GM19372 (cell line): ENCODE data around the gene SPRING1.

Source experiments
- ATAC-seq: cut with Tn5 transposase; IDR thresholded peaks from one replicate; pipeline ENCODE4 v1.9.1; 2021; ENCODE audit warnings: mild to moderate bottlenecking, low read depth, moderate library complexity; ENCODE audit not compliant: unreplicated experiment

The SPRING1 gene

GRCh38 chr12:116710370-116711150 lies 27.3 kb downstream of the SPRING1 start:
- ATAC-seq = no peak

- ATAC-seq = no peak
Measured at GRCh38 chr12:116709768-116710167, 28.1 kb downstream of the SPRING1 start.

- no peak for ATAC-seq
Measured at GRCh38 chr12:116708826-116709756, 28.8 kb downstream of the SPRING1 start.

- no peak for ATAC-seq
Measured at GRCh38 chr12:116707751-116708150, 30.1 kb downstream of the SPRING1 start.

- peak; percentile 56 for ATAC-seq
Measured at GRCh38 chr12:116703214-116703795, 34.6 kb downstream of the SPRING1 start.

- ATAC-seq = no peak
Measured at GRCh38 chr12:116701432-116701831, 36.4 kb downstream of the SPRING1 start.

GRCh38 chr12:116700066-116700465 lies 37.8 kb downstream of the SPRING1 start:
- no peak for ATAC-seq

GRCh38 chr12:116698554-116699075 lies 39.3 kb downstream of the SPRING1 start:
- ATAC-seq = no peak

- no peak for ATAC-seq
Measured at GRCh38 chr12:116698116-116698515, 39.8 kb downstream of the SPRING1 start.

GRCh38 chr12:116697716-116698115 lies 40.2 kb downstream of the SPRING1 start:
- ATAC-seq = no peak

- ATAC-seq = no peak
Measured at GRCh38 chr12:116697305-116697704, 40.6 kb downstream of the SPRING1 start.

GRCh38 chr12:116695464-116695725 lies 42.5 kb downstream of the SPRING1 start:
- ATAC-seq = no peak

GRCh38 chr12:116694653-116695463 lies 43.0 kb downstream of the SPRING1 start:
- no peak for ATAC-seq

- ATAC-seq = no peak
Measured at GRCh38 chr12:116693286-116694227, 44.3 kb downstream of the SPRING1 start.

- no peak for ATAC-seq
Measured at GRCh38 chr12:116692605-116693004, 45.3 kb downstream of the SPRING1 start.

GRCh38 chr12:116691636-116692035 lies 46.2 kb downstream of the SPRING1 start:
- no peak for ATAC-seq

GRCh38 chr12:116691205-116691604 lies 46.7 kb downstream of the SPRING1 start:
- ATAC-seq = no peak

GRCh38 chr12:116689979-116690744 lies 47.7 kb downstream of the SPRING1 start:
- no peak for ATAC-seq
